Stimulated activated naive CD4-positive, alpha-beta T cell treated with Interleukin-2 at 50 U/mL for 16 hours (primary cell): ENCODE results near the gene MLYCD.

Experiments
- DNase-seq: peaks from one replicate; lab custom pipeline; 2025; lab: John Stamatoyannopoulos, UW

The MLYCD gene

DNA sequence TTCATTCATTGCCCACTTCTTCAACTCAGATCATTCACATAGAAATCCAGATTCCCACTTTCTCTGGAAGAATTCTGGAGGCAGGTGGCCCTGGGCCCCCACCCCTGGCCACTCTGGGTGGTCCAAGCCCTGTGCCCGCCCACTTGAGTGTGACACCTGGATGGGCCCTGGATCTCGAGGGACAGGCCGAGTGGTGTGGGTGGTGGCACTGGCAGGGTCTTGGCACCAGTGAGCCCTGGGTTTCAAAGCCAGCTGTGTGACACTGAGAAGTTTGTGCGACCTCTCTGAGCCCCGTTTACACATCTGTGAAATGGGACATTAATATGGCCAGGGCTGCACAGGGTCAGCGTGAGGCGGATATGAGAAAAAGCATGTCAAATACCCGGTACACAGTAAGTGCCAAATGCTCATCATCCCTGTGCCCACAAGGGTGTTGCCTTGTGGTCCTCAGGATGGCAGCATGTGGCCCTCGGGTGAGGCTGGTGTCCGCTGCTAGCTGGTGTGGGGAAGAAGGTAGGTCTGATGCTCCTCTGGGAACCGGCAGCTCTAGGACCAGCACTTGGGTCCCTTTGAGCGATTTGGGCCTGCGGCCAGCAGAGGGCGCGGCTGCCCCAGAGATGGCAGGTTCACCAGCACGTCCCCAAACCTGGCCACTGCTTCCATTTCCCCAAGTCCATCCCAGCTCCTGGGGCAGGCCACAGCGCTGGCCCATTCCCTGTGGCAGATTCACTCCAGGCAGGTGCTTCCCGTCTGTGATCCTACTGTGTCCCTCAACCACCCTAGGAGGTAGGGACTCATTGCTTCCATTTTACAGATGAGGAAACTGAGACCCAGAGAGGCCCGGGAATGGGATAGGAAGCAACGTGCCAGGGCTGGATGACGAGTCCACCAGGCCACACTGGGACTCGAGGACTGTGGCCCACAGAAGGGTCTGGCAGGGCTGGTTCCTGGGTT lies 57.7 kb downstream of the MLYCD start:
- DNase-seq: peak; percentile 56

DNA sequence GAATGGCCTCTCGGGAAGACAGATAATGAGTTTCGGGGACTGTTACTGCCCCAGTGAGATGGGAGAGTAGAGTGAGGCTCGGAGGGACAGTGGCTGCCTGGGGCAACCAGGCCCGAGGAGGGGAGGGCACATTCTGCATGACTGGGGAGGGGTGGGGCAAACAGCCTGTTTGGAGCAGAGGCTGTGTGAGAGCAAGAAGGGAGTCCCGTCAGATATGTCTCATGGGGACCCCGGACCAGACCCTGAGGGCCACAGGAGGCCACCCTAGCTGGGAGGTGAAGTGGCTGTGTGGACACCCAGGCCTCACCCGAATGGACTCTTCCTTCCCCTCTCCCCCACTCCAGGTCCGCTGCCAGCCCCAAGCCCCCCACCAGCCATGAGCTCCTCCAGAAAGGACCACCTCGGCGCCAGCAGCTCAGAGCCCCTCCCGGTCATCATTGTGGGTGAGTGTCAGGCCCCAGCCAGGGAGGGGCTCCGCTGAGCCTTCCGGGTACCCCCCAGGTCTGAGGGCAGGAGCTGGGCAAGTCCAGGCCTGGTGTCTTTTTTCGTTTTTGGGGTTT lies 58.5 kb downstream of the MLYCD start:
- DNase-seq: no peak

DNA sequence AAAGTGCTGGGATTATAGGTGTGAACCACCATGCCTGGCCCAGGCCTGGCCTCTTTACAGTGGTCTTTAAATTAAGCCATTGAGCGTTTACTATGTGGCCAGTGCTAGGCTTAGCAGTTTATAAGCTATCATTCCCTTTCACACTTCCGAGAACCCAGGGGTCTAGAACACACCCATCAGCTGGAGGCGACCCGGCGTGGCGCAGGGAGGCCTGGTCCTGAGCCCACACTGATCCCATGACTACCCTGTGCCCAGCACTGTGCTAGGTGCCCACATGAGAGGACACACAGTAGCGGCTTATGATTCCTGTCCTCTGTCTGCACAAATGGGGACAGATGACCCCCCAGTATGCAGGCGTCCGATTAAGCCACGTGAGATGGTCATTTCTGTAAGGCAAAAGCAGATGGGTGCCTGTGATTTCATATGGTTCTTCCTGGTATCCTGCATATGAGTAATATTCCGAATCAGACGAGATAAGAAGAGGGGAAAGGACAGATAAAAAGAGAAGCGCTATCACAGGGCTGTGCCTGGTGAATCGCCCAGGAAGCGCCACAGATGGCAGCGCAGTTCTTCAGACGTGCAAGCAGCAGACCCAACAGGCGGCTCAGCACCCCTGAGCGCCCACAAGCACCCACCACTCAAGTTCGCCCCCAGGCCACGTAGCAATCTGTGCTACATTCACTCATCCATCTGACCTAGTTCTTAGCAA lies 59.4 kb downstream of the MLYCD start:
- DNase-seq: no peak

DNA sequence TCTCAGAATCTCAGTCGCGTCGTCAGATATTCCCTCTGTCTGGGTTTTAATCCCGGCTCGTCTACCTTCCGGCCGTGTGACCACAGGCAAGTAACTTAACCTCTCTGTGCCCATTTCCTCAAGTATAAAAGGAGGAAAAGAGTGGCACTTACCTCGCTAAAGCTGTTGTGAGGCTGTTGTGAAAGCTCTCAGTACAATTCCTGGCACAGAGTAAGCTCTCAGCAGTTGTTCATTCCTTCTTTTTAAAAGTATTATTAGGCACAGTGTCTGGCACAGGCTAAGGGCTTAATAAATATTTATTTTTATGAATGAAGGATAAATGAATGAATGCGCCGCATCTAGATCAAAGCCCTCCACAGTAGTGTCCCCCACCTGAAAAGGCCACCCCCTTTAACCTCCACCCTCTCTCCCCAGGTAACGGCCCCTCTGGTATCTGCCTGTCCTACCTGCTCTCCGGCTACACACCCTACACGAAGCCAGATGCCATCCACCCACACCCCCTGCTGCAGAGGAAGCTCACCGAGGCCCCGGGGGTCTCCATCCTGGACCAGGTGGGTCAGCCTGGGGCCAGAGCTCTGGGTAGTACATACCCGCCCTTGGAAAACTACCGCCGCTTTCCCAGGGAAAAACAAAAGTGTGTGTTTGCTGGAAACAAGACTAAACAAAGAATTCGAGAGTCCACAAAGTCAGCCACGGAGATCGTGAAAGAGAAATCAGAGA lies 60.1 kb downstream of the MLYCD start:
- no peak for DNase-seq

DNA sequence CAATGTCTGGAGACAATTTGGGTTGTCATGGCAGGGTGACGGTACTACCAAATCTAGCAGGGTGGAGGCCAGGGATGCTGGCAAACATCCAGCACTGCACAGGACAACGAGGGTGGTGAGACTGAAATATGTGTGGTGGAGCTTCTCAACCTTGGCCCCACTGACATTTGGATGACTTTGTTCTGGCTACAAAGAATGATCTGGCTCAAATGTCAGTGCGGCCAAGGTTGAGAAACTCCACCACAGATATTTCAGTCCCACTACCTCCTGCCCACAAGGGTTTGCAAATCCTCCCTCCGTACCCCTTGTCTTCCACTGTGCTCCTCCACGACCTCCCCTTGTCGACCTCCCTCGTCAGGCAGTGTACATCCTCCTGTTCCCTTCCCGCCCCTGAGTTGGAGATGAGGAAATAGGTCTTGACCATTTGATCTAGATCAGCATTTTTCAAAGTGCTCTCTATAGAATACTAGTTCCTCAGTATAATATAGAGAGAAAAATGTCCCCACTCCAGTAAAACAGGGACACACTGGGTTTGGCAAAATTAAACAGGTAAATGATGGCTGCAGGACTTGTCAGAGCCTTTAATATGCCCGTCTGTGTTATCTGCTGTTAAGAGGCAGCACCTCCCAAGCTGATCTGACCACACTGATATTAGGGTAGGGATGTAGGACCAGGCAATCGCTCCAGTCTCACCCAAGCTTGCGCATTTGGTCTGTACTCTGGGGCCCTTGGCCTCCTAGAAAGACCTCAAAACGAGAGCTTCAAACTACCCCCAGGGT lies 60.9 kb downstream of the MLYCD start:
- DNase-seq: no peak

DNA sequence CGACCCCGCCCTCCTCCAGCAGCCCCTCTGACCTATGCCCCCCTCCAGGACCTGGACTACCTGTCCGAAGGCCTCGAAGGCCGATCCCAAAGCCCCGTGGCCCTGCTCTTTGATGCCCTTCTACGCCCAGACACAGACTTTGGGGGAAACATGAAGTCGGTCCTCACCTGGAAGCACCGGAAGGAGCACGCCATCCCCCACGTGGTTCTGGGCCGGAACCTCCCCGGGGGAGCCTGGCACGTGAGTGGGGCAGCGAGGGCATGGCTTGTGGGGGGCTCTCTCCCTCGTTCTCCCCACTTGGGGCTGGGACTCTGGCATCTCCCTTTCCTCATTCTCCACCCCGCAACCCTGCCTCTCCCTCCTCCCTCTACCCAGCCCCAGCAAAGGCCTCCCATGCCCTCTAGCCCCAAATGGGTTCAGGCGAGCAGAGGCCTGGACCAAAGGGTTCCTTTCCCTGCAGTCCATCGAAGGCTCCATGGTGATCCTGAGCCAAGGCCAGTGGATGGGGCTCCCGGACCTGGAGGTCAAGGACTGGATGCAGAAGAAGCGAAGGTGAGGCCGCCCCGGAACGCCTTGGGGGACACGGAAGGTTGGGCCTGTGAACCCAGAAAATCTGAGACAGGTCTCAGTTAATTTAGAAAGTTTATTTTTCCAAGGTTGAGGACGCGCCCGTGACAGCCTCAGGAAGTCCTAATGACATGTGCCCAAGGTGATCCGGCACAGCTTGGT lies 61.8 kb downstream of the MLYCD start:
- no peak for DNase-seq

DNA sequence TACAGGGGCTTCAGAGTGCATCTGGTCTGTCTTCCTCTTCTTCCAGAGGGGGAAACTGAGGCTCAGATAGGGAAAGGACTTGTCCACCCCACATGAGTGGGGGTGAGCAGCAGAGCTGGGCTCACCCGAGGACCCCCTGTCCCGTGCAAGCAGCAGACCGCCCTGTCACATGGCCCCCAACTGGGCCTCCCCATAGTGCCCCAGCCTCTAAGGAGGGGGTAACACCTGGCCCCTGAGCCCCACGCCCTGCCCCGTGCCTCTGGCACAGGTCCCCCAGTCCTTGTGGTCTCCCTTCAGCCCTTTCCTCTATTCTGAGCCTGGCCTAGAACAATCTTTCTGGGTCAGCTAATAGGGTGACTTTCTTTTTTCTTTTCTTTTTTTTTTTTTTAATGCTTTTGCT lies 62.7 kb downstream of the MLYCD start:
- DNase-seq: no peak

DNA sequence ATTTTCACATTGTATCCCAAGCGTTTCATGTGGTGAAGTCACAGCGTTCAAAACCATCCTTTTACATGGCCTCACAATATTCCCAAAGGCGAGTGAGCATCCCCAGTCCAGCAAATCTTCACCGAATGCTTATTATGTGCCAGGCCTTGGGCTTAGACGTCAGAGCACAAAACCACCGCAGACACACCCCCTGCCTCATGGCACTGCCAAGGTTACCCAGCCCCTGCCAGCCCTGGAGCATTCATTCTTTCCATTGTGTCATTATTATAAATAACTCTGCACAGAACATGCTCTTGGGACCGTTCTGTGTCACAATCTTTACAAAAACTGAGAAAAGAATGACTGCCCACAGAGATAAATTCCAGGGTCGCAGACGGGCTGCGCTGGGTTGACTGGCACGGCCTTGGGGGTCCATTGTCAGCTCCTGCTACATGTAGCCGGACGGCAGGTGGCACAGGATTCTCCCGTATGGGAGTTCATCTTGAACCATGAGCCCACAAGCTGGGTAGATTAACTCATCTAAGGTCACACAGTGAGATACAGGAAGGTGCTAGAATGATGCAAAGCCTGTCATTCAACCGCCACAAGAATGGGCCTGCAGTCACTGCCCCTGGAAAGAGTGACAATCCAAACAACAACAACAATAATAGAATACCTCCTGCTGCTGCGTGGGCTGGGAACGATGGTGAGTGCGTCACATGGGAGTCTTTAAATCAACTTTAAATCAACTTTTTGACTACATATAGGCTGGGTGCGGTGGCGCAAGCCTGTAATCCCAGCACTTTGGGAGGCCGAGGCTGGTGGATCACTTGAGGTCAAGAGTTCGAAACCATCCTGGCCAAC lies 64.6 kb downstream of the MLYCD start:
- no peak for DNase-seq

DNA sequence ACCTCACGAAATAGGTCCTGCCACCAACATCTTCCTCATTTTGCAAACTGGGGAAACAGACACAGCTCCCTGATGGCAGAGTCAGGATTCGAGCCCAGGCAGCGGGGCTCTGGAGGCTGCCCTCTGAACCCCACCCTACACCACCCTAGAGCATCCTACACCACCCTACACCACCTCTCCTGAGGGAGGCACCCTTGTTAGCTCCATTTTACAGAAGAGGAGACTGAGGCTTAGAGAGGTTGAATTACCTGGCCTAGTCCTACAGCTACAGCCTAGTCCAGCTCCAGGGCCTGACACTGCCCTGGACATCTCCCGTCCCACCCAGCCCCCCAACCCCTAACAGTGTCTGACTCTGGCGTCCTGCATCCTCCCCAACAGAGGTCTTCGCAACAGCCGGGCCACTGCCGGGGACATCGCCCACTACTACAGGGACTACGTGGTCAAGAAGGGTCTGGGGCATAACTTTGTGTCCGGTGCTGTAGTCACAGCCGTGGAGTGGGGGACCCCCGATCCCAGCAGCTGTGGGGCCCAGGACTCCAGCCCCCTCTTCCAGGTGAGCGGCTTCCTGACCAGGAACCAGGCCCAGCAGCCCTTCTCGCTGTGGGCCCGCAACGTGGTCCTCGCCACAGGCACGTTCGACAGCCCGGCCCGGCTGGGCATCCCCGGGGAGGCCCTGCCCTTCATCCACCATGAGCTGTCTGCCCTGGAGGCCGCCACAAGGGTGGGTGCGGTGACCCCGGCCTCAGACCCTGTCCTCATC lies 65.9 kb downstream of the MLYCD start:
- no peak for DNase-seq

DNA sequence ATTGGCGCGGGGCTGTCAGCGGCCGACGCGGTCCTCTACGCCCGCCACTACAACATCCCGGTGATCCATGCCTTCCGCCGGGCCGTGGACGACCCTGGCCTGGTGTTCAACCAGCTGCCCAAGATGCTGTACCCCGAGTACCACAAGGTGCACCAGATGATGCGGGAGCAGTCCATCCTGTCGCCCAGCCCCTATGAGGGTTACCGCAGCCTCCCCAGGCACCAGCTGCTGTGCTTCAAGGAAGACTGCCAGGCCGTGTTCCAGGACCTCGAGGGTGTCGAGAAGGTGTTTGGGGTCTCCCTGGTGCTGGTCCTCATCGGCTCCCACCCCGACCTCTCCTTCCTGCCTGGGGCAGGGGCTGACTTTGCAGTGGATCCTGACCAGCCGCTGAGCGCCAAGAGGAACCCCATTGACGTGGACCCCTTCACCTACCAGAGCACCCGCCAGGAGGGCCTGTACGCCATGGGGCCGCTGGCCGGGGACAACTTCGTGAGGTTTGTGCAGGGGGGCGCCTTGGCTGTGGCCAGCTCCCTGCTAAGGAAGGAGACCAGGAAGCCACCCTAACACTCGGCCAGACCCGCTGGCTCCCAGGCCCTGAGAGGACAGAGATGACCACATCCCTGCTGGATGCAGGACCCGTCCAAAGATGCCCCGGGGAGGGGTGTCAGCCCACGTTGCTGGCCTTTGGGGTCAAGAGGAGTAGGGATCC lies 66.7 kb downstream of the MLYCD start:
- no peak for DNase-seq

DNA sequence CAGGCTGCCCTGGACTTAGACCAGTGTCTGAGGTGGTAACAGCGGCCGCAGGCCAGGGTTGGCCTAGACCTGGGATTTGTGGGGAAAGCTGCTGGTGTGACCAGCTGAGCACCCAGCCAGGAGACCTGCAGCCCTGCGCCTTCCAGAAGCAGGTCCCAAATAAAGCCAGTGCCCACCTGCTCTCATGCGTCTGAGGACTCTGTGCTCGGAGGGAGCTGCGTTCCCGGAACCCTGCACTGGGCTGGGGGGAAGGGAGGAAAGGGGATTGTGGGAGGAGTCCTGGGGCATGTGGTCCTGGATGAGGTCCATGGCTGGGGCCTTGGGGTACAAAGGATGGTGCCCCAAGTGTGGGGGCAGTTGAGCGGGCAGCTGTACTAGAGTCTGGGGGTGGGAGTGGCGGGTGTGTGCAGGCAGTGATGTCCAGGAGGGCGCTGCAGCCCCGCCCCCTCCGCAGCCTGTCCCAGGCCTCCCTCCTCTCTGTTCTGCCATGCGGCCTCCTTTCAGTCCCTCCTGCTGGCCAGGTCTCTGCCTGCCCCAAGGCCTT lies 67.3 kb downstream of the MLYCD start:
- DNase-seq: no peak

DNA sequence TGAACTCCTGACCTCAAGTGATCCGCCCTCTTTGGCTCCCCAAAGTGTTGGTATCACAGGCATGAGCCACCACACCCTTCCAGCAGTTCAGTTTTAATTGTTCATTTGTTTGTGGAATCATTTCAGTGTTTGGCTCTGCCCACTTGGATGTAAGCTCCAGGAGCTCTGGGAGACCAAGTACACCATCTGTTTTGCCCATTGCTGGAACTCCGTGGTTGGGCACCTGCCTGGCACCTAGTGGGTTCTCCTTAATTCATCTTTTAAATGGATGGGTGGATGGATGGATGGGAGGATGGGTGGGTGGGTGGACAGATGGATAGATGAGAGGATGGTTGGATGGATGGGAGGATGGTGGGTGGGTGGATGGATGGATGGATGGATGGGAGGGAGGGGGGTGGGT lies 68.2 kb downstream of the MLYCD start:
- no peak for DNase-seq

DNA sequence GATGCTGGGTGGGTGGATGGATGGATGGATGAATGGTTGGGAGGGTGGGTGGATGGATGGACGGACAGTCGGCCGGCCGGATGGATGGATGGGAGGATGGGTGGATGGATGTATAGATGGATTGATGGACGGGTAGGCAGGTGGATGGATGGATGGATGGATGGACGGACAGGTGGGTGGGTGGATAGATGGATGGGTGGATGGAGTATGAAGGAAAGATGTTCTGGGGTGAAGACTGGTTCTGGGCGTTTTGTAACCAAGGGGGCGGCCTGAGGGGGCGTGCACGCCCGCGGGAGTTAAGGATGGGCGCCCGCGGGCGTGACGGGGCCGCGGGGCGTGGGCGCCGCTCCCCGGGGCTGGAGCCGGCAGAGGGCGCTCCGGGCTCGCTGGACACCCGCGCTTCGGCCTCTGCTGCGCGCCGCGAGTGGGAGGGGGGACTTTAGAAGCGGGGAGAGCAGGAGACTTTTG lies 69.0 kb downstream of the MLYCD start, which contains the start of gene NECAB2:
TSS of gene NECAB2 (plus strand) at position 407 of the 468 bp plus-strand sequence. CDS start 405 bp downstream, outside the sequence.
- no peak for DNase-seq

DNA sequence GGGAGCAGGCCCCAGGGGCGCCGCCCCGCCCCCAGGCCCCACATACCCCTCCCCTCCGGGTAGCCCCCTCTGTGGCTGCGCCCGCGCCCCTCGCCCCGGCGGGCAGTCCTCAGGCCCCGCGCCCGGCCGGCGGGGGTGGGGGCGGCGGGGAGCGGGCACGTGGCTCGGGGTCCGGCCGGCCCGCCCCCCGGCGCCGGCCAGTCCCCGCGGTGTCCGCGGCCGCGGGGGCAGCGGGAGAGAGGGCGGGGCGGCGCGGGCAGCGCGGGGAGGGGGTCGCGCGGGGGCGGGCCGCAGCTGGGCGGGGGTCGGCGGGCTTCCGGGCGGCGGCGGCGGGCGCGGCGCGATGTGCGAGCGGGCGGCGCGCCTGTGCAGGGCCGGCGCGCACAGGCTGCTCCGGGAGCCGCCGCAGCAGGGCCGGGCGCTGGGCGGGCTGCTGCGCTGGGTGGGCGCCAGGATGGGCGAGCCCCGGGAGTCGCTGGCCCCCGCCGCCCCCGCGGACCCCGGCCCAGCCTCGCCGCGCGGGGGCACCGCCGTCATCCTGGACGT lies 69.5 kb downstream of the MLYCD start:
- no peak for DNase-seq

DNA sequence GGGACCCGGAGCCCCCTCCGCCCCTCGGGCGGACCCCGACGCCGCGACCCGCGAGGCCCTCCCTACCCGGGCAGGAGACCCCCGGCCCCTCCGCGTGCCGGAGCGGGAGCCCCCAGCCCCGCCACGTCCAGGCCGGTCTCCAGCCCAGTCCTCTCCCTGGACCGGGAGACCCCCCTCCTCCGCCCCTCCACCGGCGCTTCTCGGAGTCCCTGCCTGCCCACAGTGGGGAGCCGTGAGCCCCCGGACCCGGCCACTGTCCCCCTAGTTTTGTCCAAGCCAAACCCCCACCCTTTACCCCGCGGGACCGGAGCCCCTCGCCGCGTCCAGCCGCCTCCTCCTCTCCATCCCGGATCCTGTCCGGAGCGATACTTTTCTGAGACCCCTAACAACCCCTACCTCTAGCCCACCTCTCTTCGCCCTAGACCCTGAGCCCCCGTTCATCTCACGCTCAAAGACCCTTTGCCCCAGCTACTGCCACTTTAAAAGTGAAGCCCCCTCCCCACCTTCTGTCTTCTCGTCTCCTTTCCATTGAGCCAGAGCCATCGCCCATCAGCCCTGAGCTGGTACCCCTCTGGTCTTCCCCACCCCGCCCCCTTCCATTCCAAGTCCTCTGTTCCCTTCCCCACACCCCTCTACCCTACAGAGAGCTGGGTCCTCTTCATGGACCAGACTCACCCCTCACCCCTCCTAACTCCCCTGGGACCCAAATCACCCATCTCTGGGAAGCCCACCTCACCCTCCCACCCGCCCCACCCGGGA lies 70.2 kb downstream of the MLYCD start:
- DNase-seq: no peak

DNA sequence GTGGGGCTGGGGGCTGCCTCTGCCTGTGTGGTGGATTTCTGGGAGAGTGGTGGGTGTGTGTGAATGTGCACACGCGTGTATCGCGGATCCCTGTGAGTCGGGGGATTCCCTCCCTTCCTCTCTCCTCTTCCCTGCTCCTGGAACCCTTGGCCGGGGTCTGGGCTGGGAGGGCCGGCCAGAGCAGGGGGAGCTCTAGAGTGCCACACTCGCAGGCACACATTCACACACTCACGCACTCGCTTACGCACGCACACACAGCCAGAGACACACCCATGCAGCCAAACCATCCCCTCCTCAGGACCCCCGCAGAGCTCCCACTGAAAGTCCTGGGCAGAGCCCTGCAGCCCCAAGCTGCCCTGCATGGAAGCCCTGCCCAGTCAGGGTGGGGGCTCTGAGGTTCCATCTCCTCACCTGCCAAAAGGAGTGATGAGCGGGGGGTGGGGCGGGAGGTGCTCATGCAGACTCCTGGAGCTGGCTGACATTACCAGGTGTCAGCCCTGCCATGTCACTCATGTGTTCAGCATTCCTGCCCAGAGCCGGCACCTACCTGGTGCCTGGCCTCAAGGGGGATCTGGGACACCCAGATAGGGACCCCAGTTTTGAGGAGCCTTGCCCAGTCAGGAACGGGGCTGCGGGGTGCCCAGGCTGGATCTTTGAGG lies 71.0 kb downstream of the MLYCD start:
- DNase-seq: no peak
